ENCODE measurements around the gene UBA52.

The UBA52 gene

DNA sequence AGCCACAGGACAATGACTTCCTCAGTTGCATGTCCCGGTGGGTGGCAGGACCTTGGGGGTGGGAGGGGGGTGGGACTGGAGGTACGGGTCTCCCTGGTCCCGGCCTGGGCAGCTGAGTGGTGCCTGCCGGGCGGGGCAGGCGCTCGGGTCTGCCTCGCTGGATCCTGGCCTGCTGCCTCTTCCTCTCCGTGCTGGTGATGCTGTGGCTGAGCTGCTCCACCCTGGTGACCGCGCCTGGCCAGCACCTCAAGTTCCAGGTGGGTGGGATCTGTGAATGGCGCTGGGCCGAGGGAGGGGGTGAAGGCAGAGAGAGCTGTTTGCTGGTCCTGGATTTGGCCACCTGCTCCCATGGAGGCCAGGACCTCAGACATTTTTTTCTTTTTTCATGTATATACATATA is 46.6 kb downstream of the UBA52 start:
- DNase-seq (ENCODE audit: low spot score) = no peak
- TF ChIP-seq, protein P1, sequence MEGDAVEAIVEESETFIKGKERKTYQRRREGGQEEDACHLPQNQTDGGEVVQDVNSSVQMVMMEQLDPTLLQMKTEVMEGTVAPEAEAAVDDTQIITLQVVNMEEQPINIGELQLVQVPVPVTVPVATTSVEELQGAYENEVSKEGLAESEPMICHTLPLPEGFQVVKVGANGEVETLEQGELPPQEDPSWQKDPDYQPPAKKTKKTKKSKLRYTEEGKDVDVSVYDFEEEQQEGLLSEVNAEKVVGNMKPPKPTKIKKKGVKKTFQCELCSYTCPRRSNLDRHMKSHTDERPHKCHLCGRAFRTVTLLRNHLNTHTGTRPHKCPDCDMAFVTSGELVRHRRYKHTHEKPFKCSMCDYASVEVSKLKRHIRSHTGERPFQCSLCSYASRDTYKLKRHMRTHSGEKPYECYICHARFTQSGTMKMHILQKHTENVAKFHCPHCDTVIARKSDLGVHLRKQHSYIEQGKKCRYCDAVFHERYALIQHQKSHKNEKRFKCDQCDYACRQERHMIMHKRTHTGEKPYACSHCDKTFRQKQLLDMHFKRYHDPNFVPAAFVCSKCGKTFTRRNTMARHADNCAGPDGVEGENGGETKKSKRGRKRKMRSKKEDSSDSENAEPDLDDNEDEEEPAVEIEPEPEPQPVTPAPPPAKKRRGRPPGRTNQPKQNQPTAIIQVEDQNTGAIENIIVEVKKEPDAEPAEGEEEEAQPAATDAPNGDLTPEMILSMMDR (IDR thresholded peaks at IDR 0.05; ENCODE audit: extremely low read depth, insufficient read depth, missing control alignments) = no peak
- in situ Hi-C loops (cut with MboI; ENCODE audit: low pct_unique_long_range_greater_than_20kb, low sequenced_read_pairs, unreplicated experiment) = no loop called here

DNA sequence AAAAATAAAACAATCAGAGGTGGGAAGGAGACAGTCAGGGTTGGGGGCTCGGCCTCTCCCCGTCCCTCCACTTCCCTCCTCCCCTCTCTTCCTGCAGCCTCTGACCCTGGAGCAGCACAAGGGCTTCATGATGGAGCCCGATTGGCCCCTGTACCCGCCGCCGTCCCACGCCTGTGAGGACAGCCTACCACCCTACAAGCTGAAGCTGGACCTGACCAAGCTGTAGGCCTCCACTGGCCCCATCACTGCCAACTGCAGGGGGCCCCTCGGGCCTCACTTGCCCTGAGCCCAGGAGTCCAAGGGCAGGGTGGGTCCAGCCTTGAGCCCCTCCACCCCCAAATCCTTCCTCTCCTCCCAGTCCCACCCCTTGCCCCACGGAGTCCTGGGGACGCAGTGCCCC is 48.7 kb downstream of the UBA52 start:
- in situ Hi-C loops (cut with MboI; ENCODE audit: low pct_unique_long_range_greater_than_20kb, low sequenced_read_pairs, unreplicated experiment) = no loop called here
- DNase-seq (ENCODE audit: low spot score) = no peak
- TF ChIP-seq, protein P1 (IDR thresholded peaks at IDR 0.05; ENCODE audit: extremely low read depth, insufficient read depth, missing control alignments) = no peak

DNA sequence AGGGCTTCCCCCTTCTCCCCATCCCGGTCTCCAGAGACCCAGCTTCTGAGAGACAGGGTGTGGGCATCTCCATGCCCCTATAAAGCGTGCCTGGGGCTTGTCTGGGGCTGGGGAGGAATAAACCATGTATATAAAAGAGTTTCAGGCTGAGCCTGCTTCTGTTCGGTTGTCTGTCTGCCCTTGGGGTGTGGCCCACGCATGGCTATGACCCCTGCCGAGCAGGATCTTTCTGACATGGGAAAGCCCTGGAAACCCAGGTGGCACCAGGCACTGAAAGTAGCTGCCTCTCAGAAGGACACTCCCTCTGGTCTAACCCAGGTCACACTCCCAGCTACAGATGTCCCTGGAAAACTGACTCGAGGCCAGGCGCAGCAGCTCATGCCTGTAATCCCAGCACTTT is 49.2 kb downstream of the UBA52 start:
- no peak for DNase-seq (ENCODE audit: low spot score)
- in situ Hi-C loops (cut with MboI; ENCODE audit: low pct_unique_long_range_greater_than_20kb, low sequenced_read_pairs, unreplicated experiment) = no loop called here
- TF ChIP-seq, protein P1 (IDR thresholded peaks at IDR 0.05; ENCODE audit: extremely low read depth, insufficient read depth, missing control alignments) = no peak

DNA sequence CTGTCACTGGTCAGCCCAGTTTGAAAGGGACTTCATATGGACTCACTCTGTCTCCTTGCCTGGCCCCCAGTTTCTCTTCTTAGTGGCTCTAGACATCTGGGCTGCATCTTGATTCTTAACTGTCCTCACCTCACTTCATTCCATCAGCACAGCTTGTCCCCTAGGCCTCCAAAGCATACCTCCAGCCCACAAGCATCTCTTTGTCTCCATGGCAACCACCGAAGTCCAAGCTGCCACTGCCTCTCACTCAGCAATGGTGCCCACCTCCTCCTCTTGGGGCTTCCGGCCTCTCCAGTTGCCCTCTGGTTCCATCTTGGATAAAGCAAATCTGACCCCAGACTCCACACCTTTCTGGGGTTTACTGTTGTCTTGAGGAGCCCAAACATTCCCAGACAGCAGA is 55.2 kb downstream of the UBA52 start:
- in situ Hi-C loops (cut with MboI; ENCODE audit: low pct_unique_long_range_greater_than_20kb, low sequenced_read_pairs, unreplicated experiment) = no loop called here
- DNase-seq (ENCODE audit: low spot score) = no peak
- TF ChIP-seq, protein P1 (IDR thresholded peaks at IDR 0.05; ENCODE audit: extremely low read depth, insufficient read depth, missing control alignments) = no peak

Data from GM13977 (cell line).